OCI-LY1 (cell line): ENCODE results near the gene FBXW11.

Experiments used
- H2AFZ ChIP-seq: fragments of 200-600 bp; sonication (generic), shearing (Covaris generic); 2 replicates; pipeline ENCODE4 v1.6.0; 2014; ENCODE audit warnings: antibody characterized with exemption, mild to moderate bottlenecking, low read length
- H3F3A ChIP-seq: fragments of 200-600 bp; sonication (generic), shearing (Covaris generic); 2 replicates; pipeline ENCODE4 v1.6.0; 2014; ENCODE audit warnings: mild to moderate bottlenecking, antibody characterized with exemption, low read length, moderate library complexity; ENCODE audit not compliant: insufficient read depth
- H3K27ac ChIP-seq: fragments of 200-600 bp; sonication (generic); 2 replicates; pipeline ENCODE4 v1.5.1; 2014; ENCODE audit warnings: low read length, mixed run types, mild to moderate bottlenecking, low read depth; ENCODE audit not compliant: poor library complexity, severe bottlenecking
- H3K27me3 ChIP-seq: fragments of 200-600 bp; sonication (generic); 2 replicates; pipeline ENCODE4 v1.6.0; 2014; ENCODE audit warnings: antibody characterized with exemption, mild to moderate bottlenecking, low read length, moderate library complexity; ENCODE audit not compliant: insufficient read depth
- H3K36me3 ChIP-seq: fragments of 200-600 bp; sonication (generic); 2 replicates; pipeline ENCODE4 v1.6.1; 2014; ENCODE audit warnings: mild to moderate bottlenecking, antibody characterized with exemption, low read length, moderate library complexity, mixed read lengths; ENCODE audit not compliant: insufficient read depth
- H3K4me1 ChIP-seq: fragments of 200-600 bp; sonication (generic); 2 replicates; pipeline ENCODE4 v1.5.1; 2014; ENCODE audit warnings: mild to moderate bottlenecking, low read length, moderate library complexity; ENCODE audit not compliant: insufficient read depth, severe bottlenecking
- H3K4me2 ChIP-seq: fragments of 200-600 bp; sonication (generic), shearing (Covaris generic); 2 replicates; pipeline ENCODE4 v1.6.1; 2014; ENCODE audit warnings: low read length
- H3K4me3 ChIP-seq: fragments of 200-600 bp; sonication (generic); 2 replicates; pipeline ENCODE4 v1.5.1; 2014; ENCODE audit warnings: low read length, low read depth, mild to moderate bottlenecking, mixed read lengths; ENCODE audit not compliant: poor library complexity, severe bottlenecking
- H3K79me2 ChIP-seq: fragments of 200-600 bp; shearing (Covaris generic); 2 replicates; pipeline ENCODE4 v1.6.1; 2016; ENCODE audit warnings: mixed run types, low read length, mixed read lengths; ENCODE audit not compliant: insufficient read depth
- H3K9ac ChIP-seq: fragments of 200-600 bp; sonication (generic), shearing (Covaris generic); 2 replicates; pipeline ENCODE4 v1.6.1; 2014; ENCODE audit warnings: mild to moderate bottlenecking, low read length, mixed read lengths
- H3K9me2 ChIP-seq: fragments of 200-600 bp; sonication (generic), shearing (Covaris generic); 2 replicates; pipeline ENCODE4 v1.6.1; 2014; ENCODE audit warnings: low read depth, mild to moderate bottlenecking, low read length, mixed read lengths
- H3K9me3 ChIP-seq: fragments of 200-600 bp; shearing (Covaris generic); 2 replicates; pipeline ENCODE4 v1.6.1; 2014; ENCODE audit warnings: low read length, mixed read lengths
- H4K20me1 ChIP-seq: fragments of 200-600 bp; sonication (generic), shearing (Covaris generic); 2 replicates; pipeline ENCODE4 v1.6.0; 2016; ENCODE audit warnings: mild to moderate bottlenecking, low read length; ENCODE audit not compliant: insufficient read depth
- EZH2 ChIP-seq: fragments of 200-600 bp; sonication (generic), shearing (Covaris generic); IDR thresholded peaks from 2 replicates; pipeline ENCODE4 v1.8.0; 2017; ENCODE audit warnings: borderline replicate concordance, mixed run types, mild to moderate bottlenecking, antibody characterized with exemption, low read length, moderate library complexity, mixed read lengths
- TF ChIP-seq, protein P1 (sequence below): fragments of 200-600 bp; sonication (generic), shearing (Covaris generic); IDR thresholded peaks from 2 replicates; pipeline ENCODE4 v1.5.1; 2017; ENCODE audit warnings: mild to moderate bottlenecking, antibody characterized with exemption, low read length, moderate library complexity, mixed read lengths

Gene FBXW11

DNA sequence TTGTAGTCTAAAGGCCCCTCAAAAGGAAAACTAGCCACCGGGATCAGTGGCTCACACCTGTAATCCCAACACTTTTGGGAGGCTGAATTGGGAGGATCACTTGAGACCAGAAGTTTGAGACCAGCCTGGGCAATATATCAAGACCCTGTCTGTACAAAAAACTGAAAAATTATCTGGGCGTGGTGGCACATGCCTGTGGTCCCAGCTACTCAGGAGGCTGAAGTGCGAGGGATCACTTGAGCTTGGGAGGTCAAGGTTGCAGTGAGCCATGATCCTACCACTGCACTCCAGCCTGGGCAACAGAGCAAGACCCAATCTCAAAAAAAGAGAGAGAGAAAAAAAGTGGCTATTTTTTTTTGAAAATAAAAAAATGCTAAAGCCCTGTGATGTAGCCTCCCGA, 55.2 kb downstream of the FBXW11 start:
- Histone ChIP-seq H3K4me3 (no peak overlapping the region), H3K9ac (no peak overlapping the region), H3K27ac (no peak overlapping the region), H3K79me2 (peaks cover 60% of the 10 kb centered on the region), H3K36me3 (no peaks in the 10 kb centered on the region), H3K4me1 (no peaks in the 10 kb centered on the region), H2AFZ (no peak overlapping the region), H3K9me2 (no peaks in the 10 kb centered on the region), H3F3A (no peaks in the 10 kb centered on the region), H3K4me2 (no peak overlapping the region), H4K20me1 (no peaks in the 10 kb centered on the region), H3K9me3 (no peaks in the 10 kb centered on the region; the same call in 1 of the 2 replicates), H3K27me3 (no peaks in the 10 kb centered on the region)
- no peak for TF ChIP-seq EZH2
- TF ChIP-seq, protein P1, sequence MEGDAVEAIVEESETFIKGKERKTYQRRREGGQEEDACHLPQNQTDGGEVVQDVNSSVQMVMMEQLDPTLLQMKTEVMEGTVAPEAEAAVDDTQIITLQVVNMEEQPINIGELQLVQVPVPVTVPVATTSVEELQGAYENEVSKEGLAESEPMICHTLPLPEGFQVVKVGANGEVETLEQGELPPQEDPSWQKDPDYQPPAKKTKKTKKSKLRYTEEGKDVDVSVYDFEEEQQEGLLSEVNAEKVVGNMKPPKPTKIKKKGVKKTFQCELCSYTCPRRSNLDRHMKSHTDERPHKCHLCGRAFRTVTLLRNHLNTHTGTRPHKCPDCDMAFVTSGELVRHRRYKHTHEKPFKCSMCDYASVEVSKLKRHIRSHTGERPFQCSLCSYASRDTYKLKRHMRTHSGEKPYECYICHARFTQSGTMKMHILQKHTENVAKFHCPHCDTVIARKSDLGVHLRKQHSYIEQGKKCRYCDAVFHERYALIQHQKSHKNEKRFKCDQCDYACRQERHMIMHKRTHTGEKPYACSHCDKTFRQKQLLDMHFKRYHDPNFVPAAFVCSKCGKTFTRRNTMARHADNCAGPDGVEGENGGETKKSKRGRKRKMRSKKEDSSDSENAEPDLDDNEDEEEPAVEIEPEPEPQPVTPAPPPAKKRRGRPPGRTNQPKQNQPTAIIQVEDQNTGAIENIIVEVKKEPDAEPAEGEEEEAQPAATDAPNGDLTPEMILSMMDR, result no peak

DNA sequence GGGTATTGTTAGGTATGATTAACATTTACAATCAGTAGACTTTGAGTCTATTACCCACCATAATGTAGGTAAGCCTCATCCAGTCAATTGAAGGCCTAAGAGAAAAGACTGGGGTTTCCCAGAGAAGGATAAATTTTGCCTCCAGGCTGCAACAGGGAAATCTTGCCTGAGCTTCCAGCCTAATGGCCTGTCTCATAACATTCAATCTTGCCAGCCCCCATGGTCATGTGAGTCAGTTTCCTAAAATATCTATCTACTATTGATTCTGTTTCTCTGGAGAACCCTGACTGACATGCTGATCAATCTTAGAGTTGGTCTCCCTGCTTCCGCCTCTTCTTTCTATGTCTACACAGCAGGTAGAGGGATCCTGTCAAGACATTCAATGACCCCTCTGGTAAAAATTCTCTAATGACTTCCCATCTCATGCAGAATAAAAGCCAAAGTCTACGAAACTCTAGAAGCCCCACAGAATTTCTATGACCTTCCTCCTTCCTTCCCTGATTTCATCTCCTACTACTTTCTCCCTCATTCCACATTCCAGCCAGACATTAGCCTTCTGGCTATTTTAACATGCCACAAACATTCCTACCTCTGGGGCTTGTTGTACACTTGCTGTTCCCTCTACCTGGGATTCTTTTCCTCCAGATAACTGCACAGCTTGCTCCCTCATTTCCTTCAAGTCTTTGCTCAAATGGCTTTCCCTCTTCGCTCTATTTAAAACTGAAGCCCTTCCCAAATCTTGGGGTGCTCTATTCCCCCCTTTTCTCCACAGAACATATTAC, 60.2 kb downstream of the FBXW11 start:
- no peak for TF ChIP-seq EZH2
- TF ChIP-seq, protein P1, result no peak
- H3K79me2 ChIP-seq, result peaks cover 25% of the 10 kb centered on the region
- no peak overlapping the region for H3K27ac ChIP-seq

DNA sequence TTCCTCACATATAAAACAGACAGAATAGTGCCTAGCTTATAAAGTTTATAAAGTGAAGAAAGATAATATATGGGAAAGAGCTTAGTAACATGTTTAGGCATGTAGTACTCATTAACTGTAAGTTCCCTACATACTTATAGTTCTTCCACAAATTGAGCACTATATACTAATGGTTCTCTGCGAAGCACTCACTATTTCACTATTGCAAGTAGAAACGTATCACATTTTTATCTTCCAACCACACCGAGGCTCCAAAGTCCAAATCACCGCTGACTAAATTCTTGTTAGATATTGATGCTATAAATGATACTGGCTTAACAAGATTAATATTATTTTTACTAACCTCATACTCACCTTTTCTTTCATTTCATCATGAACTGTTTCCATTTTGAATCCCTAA, 61.0 kb downstream of the FBXW11 start:
- Histone ChIP-seq H3F3A (no peaks in the 10 kb centered on the region), H3K36me3 (no peaks in the 10 kb centered on the region), H3K9ac (no peak overlapping the region), H3K4me2 (no peak overlapping the region), H3K4me1 (peaks cover 13% of the 10 kb centered on the region), H3K27me3 (no peaks in the 10 kb centered on the region), H3K4me3 (no peak overlapping the region), H3K9me2 (no peaks in the 10 kb centered on the region), H4K20me1 (no peaks in the 10 kb centered on the region), H3K79me2 (peaks cover 25% of the 10 kb centered on the region), H2AFZ (no peak overlapping the region), H3K27ac (no peak overlapping the region), H3K9me3 (no peaks in the 10 kb centered on the region; the same call in 1 of the 2 replicates)
- TF ChIP-seq EZH2, result no peak
- TF ChIP-seq, protein P1, result no peak

More for the DNA sequence above, 60.2 kb downstream of the FBXW11 start:
- Histone ChIP-seq H3K4me1 (peaks cover 13% of the 10 kb centered on the region), H3K4me2 (no peak overlapping the region), H3K9ac (no peak overlapping the region), H3K9me2 (no peaks in the 10 kb centered on the region), H4K20me1 (no peaks in the 10 kb centered on the region), H2AFZ (no peak overlapping the region), H3K4me3 (no peak overlapping the region), H3K27me3 (no peaks in the 10 kb centered on the region), H3F3A (no peaks in the 10 kb centered on the region), H3K9me3 (no peaks in the 10 kb centered on the region; the same call in 1 of the 2 replicates), H3K36me3 (no peaks in the 10 kb centered on the region)
